HEK293 (cell line): Measurements from ENCODE around the gene RFTN1.

Source experiments
- CTCF ChIA-PET: fragments of 350-600 bp; formaldehyde crosslinking; extraction: SDS; loops from one replicate; lab custom pipeline; 2021; ENCODE audit warnings: antibody characterized with exemption; lab: Yijun Ruan, JAX
- POLR2A ChIA-PET: fragments of 300-600 bp; formaldehyde crosslinking; extraction: SDS; loops from one replicate; lab custom pipeline; 2020; ENCODE audit warnings: antibody characterized with exemption, inconsistent platforms; lab: Yijun Ruan, JAX
- H3K27ac ChIP-seq: fragments of 200-500 bp; sonication (Bioruptor generic); 2 replicates; pipeline ENCODE4 v1.5.1; 2014; ENCODE audit warnings: low read depth, low read length, control low read depth, inconsistent platforms; ENCODE audit errors: extremely low read depth
- H3K36me3 ChIP-seq, 2 experiments: fragments of 200-500 bp in 1 of 2; sonication (Bioruptor generic) in 1 of 2; 1 replicate in 1 of 2; 2 replicates in 1 of 2; pipeline ENCODE4 v1.5.1; 2014 to 2017; ENCODE audit warnings: inconsistent platforms in 2 of 2, low read length in 2 of 2; ENCODE audit not compliant: control insufficient read depth in 2 of 2, insufficient read depth in 1 of 2
- H3K4me1 ChIP-seq: fragments of 200-500 bp; sonication (Bioruptor generic); 2 replicates; pipeline ENCODE4 v1.5.1; 2014; ENCODE audit warnings: mild to moderate bottlenecking, low read length, inconsistent platforms; ENCODE audit not compliant: control insufficient read depth, insufficient read depth
- H3K4me3 ChIP-seq: 2 replicates; pipeline ENCODE4 v1.5.1; 2011; ENCODE audit warnings: low read depth, mild to moderate bottlenecking, control low read depth, low read length, moderate library complexity
- H3K9me3 ChIP-seq: fragments of 200-500 bp; sonication (Bioruptor generic); 2 replicates; pipeline ENCODE4 v1.5.1; 2014; ENCODE audit warnings: low read depth, low read length, inconsistent platforms; ENCODE audit not compliant: control insufficient read depth, insufficient read depth
- BCL11A ChIP-seq: fragments of 450-650 bp; formaldehyde crosslinking; IDR thresholded peaks from 2 replicates; pipeline ENCODE4 v1.5.1; 2016; ENCODE audit warnings: low read depth, missing biosample characterization, missing genetic modification characterization
- GLIS1 ChIP-seq: fragments of 450-650 bp; formaldehyde crosslinking; IDR thresholded peaks from 2 replicates; pipeline ENCODE4 v1.5.1; 2016; ENCODE audit warnings: missing biosample characterization, missing genetic modification characterization
- MYNN ChIP-seq: fragments of 450-650 bp; formaldehyde crosslinking; IDR thresholded peaks from 2 replicates; pipeline ENCODE4 v1.5.1; 2016; ENCODE audit warnings: missing biosample characterization, missing genetic modification characterization, borderline replicate concordance
- ZNF133 ChIP-seq: fragments of 450-650 bp; formaldehyde crosslinking; IDR thresholded peaks from 2 replicates; pipeline ENCODE4 v1.5.1; 2016; ENCODE audit warnings: missing biosample characterization, missing genetic modification characterization
- ZNF148 ChIP-seq: fragments of 450-650 bp; formaldehyde crosslinking; IDR thresholded peaks from 2 replicates; pipeline ENCODE4 v1.5.0; 2017; ENCODE audit warnings: missing biosample characterization, missing genetic modification characterization, borderline replicate concordance
- ZNF174 ChIP-seq: fragments of 450-650 bp; formaldehyde crosslinking; IDR thresholded peaks from 2 replicates; pipeline ENCODE4 v1.5.0; 2017; ENCODE audit warnings: missing biosample characterization, mild to moderate bottlenecking, missing genetic modification characterization
- ZNF175 ChIP-seq: fragments of 450-650 bp; formaldehyde crosslinking; IDR thresholded peaks from 2 replicates; pipeline ENCODE4 v1.5.1; 2016; ENCODE audit warnings: missing biosample characterization, missing genetic modification characterization
- ZNF2 ChIP-seq: fragments of 450-650 bp; formaldehyde crosslinking; IDR thresholded peaks from 2 replicates; pipeline ENCODE4 v1.5.1; 2016; ENCODE audit warnings: missing biosample characterization, missing genetic modification characterization
- ZNF335 ChIP-seq: fragments of 450-650 bp; formaldehyde crosslinking; conservative IDR thresholded peaks from 2 replicates; pipeline ENCODE4 v1.5.1; 2016; ENCODE audit warnings: missing biosample characterization, missing genetic modification characterization
- ZNF544 ChIP-seq: fragments of 450-650 bp; formaldehyde crosslinking; IDR thresholded peaks from 2 replicates; pipeline ENCODE4 v1.5.0; 2017; ENCODE audit warnings: missing biosample characterization, missing genetic modification characterization
- ZNF596 ChIP-seq: fragments of 450-650 bp; IDR thresholded peaks from 2 replicates; pipeline ENCODE4 v1.5.0; 2018; ENCODE audit warnings: missing biosample characterization, mild to moderate bottlenecking, missing genetic modification characterization, moderate library complexity
- ZNF610 ChIP-seq: fragments of 450-650 bp; formaldehyde crosslinking; IDR thresholded peaks from 2 replicates; pipeline ENCODE4 v1.5.1; 2016; ENCODE audit warnings: missing biosample characterization, missing genetic modification characterization, borderline replicate concordance
- ZNF624 ChIP-seq: fragments of 450-650 bp; formaldehyde crosslinking; IDR thresholded peaks from 2 replicates; pipeline ENCODE4 v1.5.1; 2017; ENCODE audit warnings: missing biosample characterization, missing genetic modification characterization
- ZNF626 ChIP-seq: fragments of 450-650 bp; sonication (Bioruptor Pico); formaldehyde crosslinking; IDR thresholded peaks from 2 replicates; pipeline ENCODE4 v1.5.1; 2018; ENCODE audit warnings: missing biosample characterization, missing genetic modification characterization, inconsistent platforms
- ZNF76 ChIP-seq: fragments of 450-650 bp; formaldehyde crosslinking; IDR thresholded peaks from 2 replicates; pipeline ENCODE4; 2016; ENCODE audit warnings: low read depth, missing biosample characterization, missing genetic modification characterization, borderline replicate concordance
- ZNF843 ChIP-seq: fragments of 450-650 bp; formaldehyde crosslinking; IDR thresholded peaks from 2 replicates; pipeline ENCODE4 v1.5.1; 2016; ENCODE audit warnings: missing biosample characterization, missing genetic modification characterization
- TF ChIP-seq, protein P1 (sequence below): fragments of 450-650 bp; formaldehyde crosslinking; IDR thresholded peaks from 2 replicates; pipeline ENCODE4 v1.5.1; 2017; ENCODE audit warnings: missing biosample characterization, missing genetic modification characterization

RFTN1 gene

DNA sequence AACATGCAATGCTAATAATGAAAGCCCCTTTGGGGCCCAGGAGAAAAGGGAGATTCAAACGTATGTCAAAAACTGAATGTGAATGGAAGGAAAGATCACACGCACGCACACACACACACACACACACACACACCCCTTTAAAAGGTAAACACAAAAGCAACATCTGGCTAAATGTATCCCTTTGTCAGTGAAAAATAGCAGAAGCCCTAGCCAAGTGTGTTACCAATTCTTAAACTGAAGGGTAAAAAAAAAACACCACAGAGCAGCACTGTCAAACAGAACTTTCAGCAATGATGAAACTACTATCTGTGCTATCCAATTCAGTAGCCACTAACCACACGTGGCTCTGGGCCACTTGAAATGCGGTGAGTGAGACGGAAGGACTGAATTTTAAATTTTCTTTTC, 4.9 kb downstream of the RFTN1 start:
- H3K4me3 ChIP-seq: no peak overlapping the region
- H3K9me3 ChIP-seq: no peaks in the 10 kb centered on the region
- CTCF ChIA-PET: interaction anchor here (0.8 to 1.0 kb wide), 2 partner anchors 188 to 1586 kb away, joined by 3 read pairs; no protein-coding TSS in a partner anchor

GRCh38 chr3:16508243-16508578, 5.3 kb downstream of the RFTN1 start:
- H3K4me3 ChIP-seq: no peak overlapping the region
- POLR2A ChIA-PET: no interaction called here
- H3K9me3 ChIP-seq: no peaks in the 10 kb centered on the region
- TF ChIP-seq ZNF2 (tag by site-specific recombination): no peak
- TF ChIP-seq ZNF174 (tag by site-specific recombination): no peak
- no peak for TF ChIP-seq ZNF596 (tag by site-specific recombination)
- no peak for TF ChIP-seq ZNF76
- TF ChIP-seq MYNN (tag by site-specific recombination): no peak
- TF ChIP-seq ZNF610: no peak
- no peak for TF ChIP-seq ZNF624 (tag by site-specific recombination)
- TF ChIP-seq BCL11A (tag by site-specific recombination): no peak
- no peak for TF ChIP-seq ZNF133 (tag by site-specific recombination)
- TF ChIP-seq ZNF843: no peak
- TF ChIP-seq, protein P1, sequence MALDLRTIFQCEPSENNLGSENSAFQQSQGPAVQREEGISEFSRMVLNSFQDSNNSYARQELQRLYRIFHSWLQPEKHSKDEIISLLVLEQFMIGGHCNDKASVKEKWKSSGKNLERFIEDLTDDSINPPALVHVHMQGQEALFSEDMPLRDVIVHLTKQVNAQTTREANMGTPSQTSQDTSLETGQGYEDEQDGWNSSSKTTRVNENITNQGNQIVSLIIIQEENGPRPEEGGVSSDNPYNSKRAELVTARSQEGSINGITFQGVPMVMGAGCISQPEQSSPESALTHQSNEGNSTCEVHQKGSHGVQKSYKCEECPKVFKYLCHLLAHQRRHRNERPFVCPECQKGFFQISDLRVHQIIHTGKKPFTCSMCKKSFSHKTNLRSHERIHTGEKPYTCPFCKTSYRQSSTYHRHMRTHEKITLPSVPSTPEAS (tag by site-specific recombination): no peak
- TF ChIP-seq ZNF148 (tag by site-specific recombination): no peak
- TF ChIP-seq ZNF175 (tag by site-specific recombination): no peak
- no peak for TF ChIP-seq GLIS1 (tag by site-specific recombination)
- TF ChIP-seq ZNF626 (tag by site-specific recombination): no peak
- TF ChIP-seq ZNF335 (tag by site-specific recombination): no peak
- TF ChIP-seq ZNF544 (tag by site-specific recombination): no peak
- TF ChIP-seq, all 188 proteins: peak for 0
- Histone ChIP-seq H3K36me3 (no peaks in the 10 kb centered on the region), H3K27ac (no peak overlapping the region), H3K4me1 (peaks cover 47% of the 10 kb centered on the region)
- CTCF ChIA-PET: interaction anchor here (0.6 to 0.8 kb wide), 2 partner anchors 9 to 1585 kb away, joined by 3 read pairs; no protein-coding TSS in a partner anchor

More for the DNA sequence above, 4.9 kb downstream of the RFTN1 start:
- TF ChIP-seq, protein P1 (tag by site-specific recombination): peak; percentile 68; the same call in 1 of the 2 replicates
- no peak for TF ChIP-seq MYNN (tag by site-specific recombination)
- TF ChIP-seq, all 188 proteins: peak for 1
- POLR2A ChIA-PET: no interaction called here
- Histone ChIP-seq H3K27ac (no peak overlapping the region), H3K4me1 (peaks cover 45% of the 10 kb centered on the region), H3K36me3 (no peaks in the 10 kb centered on the region)
